SK-N-MC (cell line): Measurements from ENCODE around the gene SLC9A9.

Experiments used
- EZH2 ChIP-seq: fragments of 200-600 bp; sonication (generic); IDR thresholded peaks from one replicate; pipeline ENCODE4 v1.6.1; 2017; ENCODE audit warnings: antibody characterized with exemption
- POLR2AphosphoS5 ChIP-seq: IDR thresholded peaks from 2 replicates; pipeline ENCODE4 v1.6.1; 2012; ENCODE audit warnings: mild to moderate bottlenecking, low read depth, low read length, borderline replicate concordance

DNA sequence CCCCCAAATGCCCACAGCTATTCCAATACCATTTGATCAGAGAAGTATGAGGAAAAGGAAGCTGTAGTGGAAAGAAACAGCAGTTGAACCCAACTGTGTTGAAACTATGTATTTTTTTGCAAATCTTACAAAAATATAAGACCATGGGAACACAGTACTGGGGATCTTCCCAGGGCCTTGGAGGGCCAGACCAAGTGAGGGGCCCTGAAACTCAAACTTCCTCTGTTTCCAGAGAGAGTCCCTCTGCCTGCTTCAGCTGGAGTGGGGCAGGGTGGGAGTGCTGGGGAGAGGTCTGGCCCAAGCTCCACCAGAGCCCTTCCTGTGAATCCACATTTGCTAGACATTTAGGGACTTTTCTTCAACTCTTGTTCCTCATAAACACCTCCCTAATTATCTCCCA, 464.8 kb downstream of the SLC9A9 start:
- no peak for TF ChIP-seq POLR2AphosphoS5
- no peak for TF ChIP-seq EZH2
